Right lobe of liver (tissue), 4 donors: ENCODE data around the gene PTCD1.

Source experiments
- CTCF ChIP-seq, 4 donors: fragments of 200-600 bp in 3 of 4; fragments of 450-650 bp in 1 of 4; IDR thresholded peaks; one replicate each; pipeline versions ENCODE4 v1.5.1 to v1.8.0; 2016 to 2022; ENCODE audit warnings: antibody characterized with exemption in 4 of 4, mild to moderate bottlenecking in 2 of 4
- POLR2A ChIP-seq: fragments of 450-650 bp; IDR thresholded peaks from one replicate; pipeline ENCODE4 v1.6.1; 2017; ENCODE audit warnings: antibody characterized with exemption, mild to moderate bottlenecking
- donor health status: DM: no; HTN: no; CAD: no.
- donor health status: DM: no; HTN: no; CAD: no.
- donor health status: DM: no; HTN: yes; CAD: no.

GRCh38 chr7:99381664-99382075, 56.9 kb downstream of the PTCD1 start:
- TF ChIP-seq CTCF (IDR thresholded peaks at IDR 0.05) = no peak
- no peak for TF ChIP-seq POLR2A
